ENCODE results near the gene ANAPC5.
A peak's percentile ranks its signal among the peaks of the same experiment; 100 is the strongest.

ANAPC5 gene

DNA sequence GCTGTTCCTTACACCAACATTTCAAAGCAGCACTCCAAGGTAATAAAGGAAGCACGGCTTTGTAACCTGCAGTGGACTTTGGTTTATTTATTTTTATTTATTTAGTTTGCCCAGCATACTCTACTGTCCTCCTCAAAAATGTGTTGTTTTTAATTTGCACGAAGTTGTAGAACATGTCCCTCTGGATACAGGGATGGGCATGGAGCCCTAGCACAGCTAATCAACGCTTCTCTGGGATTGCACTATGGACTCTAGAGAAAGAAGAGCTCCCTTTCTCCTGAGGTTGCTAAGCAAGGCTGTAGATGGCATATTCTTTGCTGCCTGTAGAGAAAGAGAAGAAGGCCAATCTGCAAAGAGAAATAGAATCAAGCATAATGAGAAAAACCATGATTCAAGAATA, 5.9 kb upstream of the ANAPC5 start:
- Histone ChIP-seq H3K27me3 (ENCODE audit: control insufficient read depth, insufficient read depth, low read length) (no peaks in the 10 kb centered on the region), H3K9ac (ENCODE audit: low read depth, low read length) (no peak overlapping the region), H3K27ac (ENCODE audit: low read depth, low read length) (no peak overlapping the region), H3K9me3 (ENCODE audit: control insufficient read depth, insufficient read depth, low read length) (no peaks in the 10 kb centered on the region), H3K36me3 (ENCODE audit: control insufficient read depth, insufficient read depth, low read length) (no peaks in the 10 kb centered on the region), H3K4me3 (ENCODE audit: low read depth, low read length) (no peak overlapping the region), H3K4me1 (ENCODE audit: control insufficient read depth, insufficient read depth, low read length) (peaks cover 2% of the 10 kb centered on the region; the same call in 1 of the 2 replicates)

DNA sequence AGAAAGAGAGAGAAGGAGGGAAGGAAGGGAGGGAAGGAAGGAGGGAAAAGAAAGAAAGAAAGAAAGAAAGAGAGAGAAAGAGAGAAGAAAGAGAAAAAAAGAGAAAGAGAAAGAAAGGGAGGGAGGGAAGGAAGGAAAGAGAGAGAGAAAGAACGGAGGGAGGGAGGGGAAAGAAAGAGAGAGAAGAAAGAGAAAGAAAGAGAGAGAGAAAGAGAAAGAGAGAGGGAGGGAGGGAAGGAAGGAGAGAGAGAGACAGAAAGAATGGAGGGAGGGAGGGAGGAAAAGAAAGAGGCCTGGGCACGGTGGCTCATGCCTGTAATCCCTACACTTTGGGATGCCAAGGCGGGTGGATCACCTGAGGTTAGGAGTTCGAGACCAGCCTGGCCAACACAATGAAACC, 5.1 kb upstream of the ANAPC5 start:
- H3K9me3 ChIP-seq (ENCODE audit: control insufficient read depth, insufficient read depth, low read length) = no peaks in the 10 kb centered on the region

DNA sequence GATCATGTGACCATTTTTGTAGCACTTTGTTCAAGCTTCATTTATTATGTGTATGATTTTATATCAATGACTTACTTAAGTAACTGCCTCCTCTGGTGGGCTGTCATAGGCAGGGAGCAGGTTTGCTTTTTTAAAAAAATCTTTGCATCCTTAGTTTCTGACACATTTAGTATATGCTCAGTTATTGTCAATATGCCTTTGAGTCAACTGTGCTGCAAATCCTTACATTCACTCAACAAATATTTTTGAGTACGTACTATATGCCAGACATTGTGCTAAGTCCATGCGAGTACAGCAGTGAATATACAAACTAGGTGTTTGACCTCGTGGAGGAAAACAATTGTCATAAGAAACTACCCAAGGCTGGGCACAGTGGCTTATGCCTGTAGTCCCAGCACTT, 4.4 kb upstream of the ANAPC5 start:
- no peaks in the 10 kb centered on the region for H3K27me3 ChIP-seq (ENCODE audit: control insufficient read depth, insufficient read depth, low read length)
- H3K9me3 ChIP-seq (ENCODE audit: control insufficient read depth, insufficient read depth, low read length) = no peaks in the 10 kb centered on the region
- H3K27ac ChIP-seq (ENCODE audit: low read depth, low read length) = no peak overlapping the region
- peaks cover 5% of the 10 kb centered on the region; the same call in 1 of the 2 replicates for H3K4me1 ChIP-seq (ENCODE audit: control insufficient read depth, insufficient read depth, low read length)
- no peaks in the 10 kb centered on the region for H3K36me3 ChIP-seq (ENCODE audit: control insufficient read depth, insufficient read depth, low read length)
- no peak overlapping the region for H3K4me3 ChIP-seq (ENCODE audit: low read depth, low read length)
- no peak overlapping the region for H3K9ac ChIP-seq (ENCODE audit: low read depth, low read length)

More for the DNA sequence above, 5.1 kb upstream of the ANAPC5 start:
- H3K27me3 ChIP-seq (ENCODE audit: control insufficient read depth, insufficient read depth, low read length) = no peaks in the 10 kb centered on the region
- no peak overlapping the region for H3K4me3 ChIP-seq (ENCODE audit: low read depth, low read length)
- no peak overlapping the region for H3K27ac ChIP-seq (ENCODE audit: low read depth, low read length)
- peaks cover 5% of the 10 kb centered on the region; the same call in 1 of the 2 replicates for H3K4me1 ChIP-seq (ENCODE audit: control insufficient read depth, insufficient read depth, low read length)
- H3K36me3 ChIP-seq (ENCODE audit: control insufficient read depth, insufficient read depth, low read length) = no peaks in the 10 kb centered on the region
- H3K9ac ChIP-seq (ENCODE audit: low read depth, low read length) = no peak overlapping the region

DNA sequence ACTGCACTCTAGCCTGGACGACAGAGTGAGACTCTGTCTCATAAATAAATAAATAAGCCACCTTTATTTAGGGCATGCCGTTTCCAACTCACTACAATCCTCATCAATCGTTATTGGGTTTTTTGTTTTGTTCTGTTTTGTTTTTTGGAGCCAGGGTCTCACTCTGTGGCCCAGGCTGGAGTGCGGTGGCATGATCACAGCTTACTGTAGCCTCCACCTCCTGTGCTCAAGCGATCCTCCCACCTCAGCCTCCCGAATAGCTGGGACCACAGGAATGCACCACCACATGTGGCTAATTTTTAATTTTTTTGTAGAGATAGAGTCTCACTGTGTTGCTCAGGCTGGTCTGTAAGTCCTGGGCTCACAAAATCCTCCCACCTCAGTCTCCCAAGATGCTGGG, 3.6 kb upstream of the ANAPC5 start:
- no peaks in the 10 kb centered on the region for H3K27me3 ChIP-seq (ENCODE audit: control insufficient read depth, insufficient read depth, low read length)
- H3K4me1 ChIP-seq (ENCODE audit: control insufficient read depth, insufficient read depth, low read length) = peaks cover 5% of the 10 kb centered on the region; the same call in 1 of the 2 replicates
- no peaks in the 10 kb centered on the region for H3K36me3 ChIP-seq (ENCODE audit: control insufficient read depth, insufficient read depth, low read length)
- H3K9me3 ChIP-seq (ENCODE audit: control insufficient read depth, insufficient read depth, low read length) = no peaks in the 10 kb centered on the region
- H3K9ac ChIP-seq (ENCODE audit: low read depth, low read length) = no peak overlapping the region
- no peak overlapping the region for H3K4me3 ChIP-seq (ENCODE audit: low read depth, low read length)
- no peak overlapping the region for H3K27ac ChIP-seq (ENCODE audit: low read depth, low read length)

DNA sequence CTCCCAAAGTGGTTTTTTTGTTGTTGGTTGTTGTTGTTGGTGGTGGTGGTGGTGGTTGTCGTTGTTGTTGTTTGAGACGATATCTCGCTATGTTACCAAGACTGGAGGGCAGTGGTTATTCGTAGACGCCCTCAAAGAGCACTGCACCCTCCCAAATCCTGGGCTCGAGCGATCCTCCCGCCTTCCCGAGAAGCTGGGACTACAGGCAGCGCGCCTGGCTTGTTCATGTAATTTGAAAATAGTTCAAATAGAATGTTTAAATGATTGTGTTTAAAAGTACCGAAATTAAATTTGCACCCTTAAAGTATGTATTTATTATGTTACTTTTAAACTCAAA, 439 bp upstream of the ANAPC5 start:
- H3K4me3 ChIP-seq (ENCODE audit: low read depth, low read length) = peak overlapping the region; percentile 88
- peak overlapping the region; percentile 88 for H3K27ac ChIP-seq (ENCODE audit: low read depth, low read length)
- peaks cover 5% of the 10 kb centered on the region; the same call in 1 of the 2 replicates for H3K4me1 ChIP-seq (ENCODE audit: control insufficient read depth, insufficient read depth, low read length)

DNA sequence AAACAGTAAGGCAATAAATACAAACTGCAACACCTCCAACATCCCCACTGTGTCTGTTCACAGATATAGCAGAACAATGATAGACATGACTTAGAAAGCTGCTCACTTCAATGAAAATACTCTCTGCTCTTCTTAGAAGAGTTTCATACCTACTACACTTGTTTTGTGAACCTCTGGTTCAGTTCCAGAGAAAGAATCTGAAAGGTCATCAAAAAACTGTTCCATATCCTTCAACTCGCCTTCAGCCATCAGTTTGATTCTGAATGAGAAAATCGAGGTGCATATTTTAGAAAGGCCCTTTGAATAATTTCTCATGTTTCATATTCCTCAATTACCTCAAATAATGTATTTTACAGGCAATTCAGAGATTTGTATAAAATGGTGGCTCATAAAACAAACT, 5.5 kb downstream of the ANAPC5 start:
- no peaks in the 10 kb centered on the region for H3K9me3 ChIP-seq (ENCODE audit: control insufficient read depth, insufficient read depth, low read length)
- no peaks in the 10 kb centered on the region for H3K27me3 ChIP-seq (ENCODE audit: control insufficient read depth, insufficient read depth, low read length)
- no peak overlapping the region for H3K9ac ChIP-seq (ENCODE audit: low read depth, low read length)
- no peaks in the 10 kb centered on the region for H3K4me1 ChIP-seq (ENCODE audit: control insufficient read depth, insufficient read depth, low read length)
- H3K36me3 ChIP-seq (ENCODE audit: control insufficient read depth, insufficient read depth, low read length) = peaks cover 58% of the 10 kb centered on the region
- H3K4me3 ChIP-seq (ENCODE audit: low read depth, low read length) = no peak overlapping the region
- no peak overlapping the region for H3K27ac ChIP-seq (ENCODE audit: low read depth, low read length)

More for the DNA sequence above, 439 bp upstream of the ANAPC5 start:
- peak overlapping the region; percentile 47 for H3K9ac ChIP-seq (ENCODE audit: low read depth, low read length)
- H3K36me3 ChIP-seq (ENCODE audit: control insufficient read depth, insufficient read depth, low read length) = 0 out of 2 replicates have a peak, but pooled peaks cover under 1% of the 10 kb centered on the region
- H3K27me3 ChIP-seq (ENCODE audit: control insufficient read depth, insufficient read depth, low read length) = no peaks in the 10 kb centered on the region
- no peaks in the 10 kb centered on the region for H3K9me3 ChIP-seq (ENCODE audit: control insufficient read depth, insufficient read depth, low read length)

DNA sequence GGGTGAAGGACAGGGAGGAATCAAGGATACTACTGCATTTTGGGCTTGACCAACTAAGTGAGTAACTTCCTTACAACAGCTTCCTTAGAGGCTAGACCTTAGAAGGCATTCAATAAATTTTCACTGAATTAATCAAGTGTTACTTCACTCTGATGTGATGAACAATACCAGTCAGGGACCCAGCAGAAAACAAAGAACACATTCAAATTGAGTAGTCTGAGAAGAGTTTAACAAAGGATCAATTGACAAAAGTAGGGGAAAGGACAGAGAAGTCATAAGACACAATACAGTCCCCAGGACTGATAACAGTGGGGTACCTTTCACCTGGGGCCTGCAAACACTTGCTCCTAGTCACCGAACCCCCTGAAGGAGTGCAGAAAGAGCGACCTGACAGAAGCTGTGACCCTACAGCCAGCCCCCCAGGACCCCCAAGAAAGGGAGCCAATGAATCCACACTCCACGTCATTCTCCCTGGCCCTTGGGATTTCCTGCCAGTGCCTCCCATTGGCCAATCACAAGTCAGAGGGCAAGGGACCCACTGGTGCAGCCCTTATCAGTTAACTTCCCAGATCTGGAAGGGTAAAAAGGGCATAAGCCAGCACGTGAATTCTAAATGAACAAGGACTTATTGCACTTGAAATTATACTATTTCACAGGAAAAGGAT, 6.9 kb downstream of the ANAPC5 start:
- H3K27me3 ChIP-seq (ENCODE audit: control insufficient read depth, insufficient read depth, low read length) = no peaks in the 10 kb centered on the region
- no peak overlapping the region for H3K9ac ChIP-seq (ENCODE audit: low read depth, low read length)
- H3K27ac ChIP-seq (ENCODE audit: low read depth, low read length) = no peak overlapping the region
- H3K4me3 ChIP-seq (ENCODE audit: low read depth, low read length) = no peak overlapping the region
- peaks cover 70% of the 10 kb centered on the region for H3K36me3 ChIP-seq (ENCODE audit: control insufficient read depth, insufficient read depth, low read length)
- H3K4me1 ChIP-seq (ENCODE audit: control insufficient read depth, insufficient read depth, low read length) = no peaks in the 10 kb centered on the region
- no peaks in the 10 kb centered on the region for H3K9me3 ChIP-seq (ENCODE audit: control insufficient read depth, insufficient read depth, low read length)

DNA sequence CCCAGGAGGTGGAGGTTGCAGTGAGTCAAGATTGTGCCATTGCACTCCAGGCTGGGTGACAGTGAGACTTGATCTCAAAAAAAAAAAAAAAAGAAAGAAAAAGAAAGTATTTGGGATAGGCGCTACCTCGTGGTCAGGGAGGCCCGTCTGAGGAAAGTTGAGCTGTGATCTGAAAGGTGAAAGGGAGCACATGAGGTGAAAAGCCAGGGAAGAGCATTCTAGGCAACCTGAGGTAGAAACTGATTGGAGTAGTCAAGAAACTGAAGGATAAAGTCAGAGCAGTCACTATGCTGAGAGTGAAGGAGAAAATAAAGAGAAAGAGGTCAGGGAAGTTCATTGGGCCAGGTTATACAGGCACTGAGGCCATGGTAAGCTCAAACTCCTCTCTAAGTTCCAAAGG, 7.7 kb downstream of the ANAPC5 start:
- Histone ChIP-seq H3K36me3 (ENCODE audit: control insufficient read depth, insufficient read depth, low read length) (peaks cover 75% of the 10 kb centered on the region), H3K9me3 (ENCODE audit: control insufficient read depth, insufficient read depth, low read length) (no peaks in the 10 kb centered on the region), H3K27me3 (ENCODE audit: control insufficient read depth, insufficient read depth, low read length) (no peaks in the 10 kb centered on the region), H3K27ac (ENCODE audit: low read depth, low read length) (no peak overlapping the region), H3K4me1 (ENCODE audit: control insufficient read depth, insufficient read depth, low read length) (no peaks in the 10 kb centered on the region), H3K4me3 (ENCODE audit: low read depth, low read length) (no peak overlapping the region), H3K9ac (ENCODE audit: low read depth, low read length) (no peak overlapping the region)

DNA sequence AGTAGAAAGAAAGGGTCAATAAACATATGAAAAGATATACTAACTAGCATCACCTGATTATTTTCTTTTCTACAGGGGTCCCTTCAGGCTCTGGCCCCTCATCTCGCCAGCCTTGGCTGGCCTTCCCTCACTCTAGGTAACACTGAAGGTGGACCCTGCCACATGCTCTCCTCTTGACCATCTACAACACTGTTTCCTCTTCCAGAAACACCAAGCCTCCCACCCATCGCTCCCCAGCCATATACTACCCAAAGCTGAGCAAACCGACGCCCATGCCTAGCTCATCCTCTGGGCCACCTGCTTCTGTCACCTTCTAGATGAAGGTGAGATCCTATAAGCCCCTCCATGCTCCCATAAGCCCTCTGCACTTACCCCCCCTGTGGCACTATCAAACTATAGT, 14.8 kb downstream of the ANAPC5 start:
- no peak overlapping the region for H3K27ac ChIP-seq (ENCODE audit: low read depth, low read length)
- no peaks in the 10 kb centered on the region for H3K9me3 ChIP-seq (ENCODE audit: control insufficient read depth, insufficient read depth, low read length)
- peaks cover 84% of the 10 kb centered on the region for H3K36me3 ChIP-seq (ENCODE audit: control insufficient read depth, insufficient read depth, low read length)

DNA sequence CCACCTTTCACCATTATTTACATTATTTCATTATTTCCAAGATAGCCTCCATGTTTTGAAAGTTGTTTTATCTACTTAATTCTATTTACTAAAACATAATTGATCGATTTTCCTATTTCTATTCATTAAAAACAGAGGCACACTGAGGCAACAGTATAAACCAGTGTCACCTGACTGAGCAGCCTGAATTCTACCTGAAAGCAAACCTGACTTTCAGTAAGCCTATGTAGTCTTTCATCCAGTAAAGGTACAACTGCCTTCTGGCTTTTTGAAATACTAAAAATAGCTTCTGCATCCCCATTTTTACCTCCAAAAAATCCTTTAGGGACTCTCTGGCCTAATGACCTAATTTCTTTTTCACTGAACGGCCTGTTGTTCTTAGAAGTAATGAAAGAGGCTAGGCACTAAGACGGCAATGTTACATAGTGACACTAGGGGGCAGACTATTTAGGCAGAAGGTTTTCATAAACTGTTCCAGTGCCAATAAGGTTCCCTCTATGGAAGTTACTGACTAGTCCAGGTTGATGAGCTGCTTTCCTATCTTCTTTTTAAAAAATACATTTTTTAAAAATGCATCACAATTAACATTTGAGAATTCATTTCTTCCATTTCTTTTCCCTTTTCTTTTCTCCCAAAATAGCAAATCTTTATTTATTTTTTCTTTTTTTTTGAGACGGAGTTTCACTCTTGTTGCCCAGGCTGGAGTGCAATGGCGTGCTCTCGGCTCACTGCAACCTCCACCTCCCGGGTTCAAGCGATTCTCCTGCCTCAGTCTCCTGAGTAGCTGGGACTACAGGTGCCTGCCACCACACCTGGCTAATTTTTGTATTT, 17.5 kb downstream of the ANAPC5 start:
- Histone ChIP-seq H3K4me1 (ENCODE audit: control insufficient read depth, insufficient read depth, low read length) (no peaks in the 10 kb centered on the region), H3K27me3 (ENCODE audit: control insufficient read depth, insufficient read depth, low read length) (no peaks in the 10 kb centered on the region), H3K27ac (ENCODE audit: low read depth, low read length) (no peak overlapping the region), H3K36me3 (ENCODE audit: control insufficient read depth, insufficient read depth, low read length) (peaks cover 91% of the 10 kb centered on the region), H3K9ac (ENCODE audit: low read depth, low read length) (no peak overlapping the region), H3K4me3 (ENCODE audit: low read depth, low read length) (no peak overlapping the region), H3K9me3 (ENCODE audit: control insufficient read depth, insufficient read depth, low read length) (no peaks in the 10 kb centered on the region)

More for the DNA sequence above, 14.8 kb downstream of the ANAPC5 start:
- H3K4me3 ChIP-seq (ENCODE audit: low read depth, low read length) = no peak overlapping the region
- no peaks in the 10 kb centered on the region for H3K27me3 ChIP-seq (ENCODE audit: control insufficient read depth, insufficient read depth, low read length)
- no peak overlapping the region for H3K9ac ChIP-seq (ENCODE audit: low read depth, low read length)
- H3K4me1 ChIP-seq (ENCODE audit: control insufficient read depth, insufficient read depth, low read length) = no peaks in the 10 kb centered on the region

DNA sequence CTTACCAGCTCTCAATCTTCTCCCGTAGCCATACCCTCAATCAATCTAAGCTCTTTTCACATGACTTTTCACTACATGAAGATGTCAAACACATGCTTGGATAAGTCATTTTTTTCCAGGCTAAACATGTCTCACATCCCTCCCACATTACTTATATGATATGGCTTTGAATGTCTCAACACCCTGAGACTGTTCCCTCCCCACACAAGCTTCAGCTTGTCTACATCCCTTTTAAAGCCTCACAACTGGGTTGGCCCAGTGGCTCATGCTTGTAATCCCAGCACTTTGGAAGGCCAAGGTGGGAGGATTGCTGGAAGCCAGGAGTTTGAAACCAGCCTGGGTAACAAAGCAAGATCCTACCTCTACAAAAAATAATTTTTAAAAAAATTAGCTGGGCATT, 18.5 kb downstream of the ANAPC5 start:
- Histone ChIP-seq H3K9me3 (ENCODE audit: control insufficient read depth, insufficient read depth, low read length) (no peaks in the 10 kb centered on the region), H3K4me3 (ENCODE audit: low read depth, low read length) (no peak overlapping the region), H3K36me3 (ENCODE audit: control insufficient read depth, insufficient read depth, low read length) (peaks cover 87% of the 10 kb centered on the region), H3K9ac (ENCODE audit: low read depth, low read length) (no peak overlapping the region), H3K27ac (ENCODE audit: low read depth, low read length) (no peak overlapping the region), H3K27me3 (ENCODE audit: control insufficient read depth, insufficient read depth, low read length) (no peaks in the 10 kb centered on the region), H3K4me1 (ENCODE audit: control insufficient read depth, insufficient read depth, low read length) (no peaks in the 10 kb centered on the region)

Data from HUES48 (cell line).